GM21737 (cell line): ENCODE data around the gene PFN3.
"Not testable (repeated sequence)": the region's sequence is repeated elsewhere in the genome, so short reads cannot be mapped to it uniquely, and the experiment has no call there.

Source experiments
- ATAC-seq: cut with Tn5 transposase; IDR thresholded peaks from one replicate; pipeline ENCODE4 v1.9.1; 2021; ENCODE audit warnings: mild to moderate bottlenecking, moderate library complexity; ENCODE audit not compliant: unreplicated experiment

The PFN3 gene

GRCh38 chr5:177425801-177426565 is 25.5 kb upstream of the PFN3 start:
- ATAC-seq, result peak; percentile 72

- no peak for ATAC-seq
These were observed 24.8 kb upstream of the PFN3 start for GRCh38 chr5:177425196-177425800.

- no peak for ATAC-seq
These were observed 23.2 kb upstream of the PFN3 start for GRCh38 chr5:177423671-177424070.

GRCh38 chr5:177421062-177421798 is 20.8 kb upstream of the PFN3 start:
- ATAC-seq, result no peak

- ATAC-seq, result not testable (repeated sequence)
These were observed 20.0 kb upstream of the PFN3 start for GRCh38 chr5:177420472-177420871.

- no peak for ATAC-seq
These were observed 18.6 kb upstream of the PFN3 start for GRCh38 chr5:177419046-177419445.

- ATAC-seq, result not testable (repeated sequence)
These were observed 16.6 kb upstream of the PFN3 start for GRCh38 chr5:177417081-177417480.

- ATAC-seq, result no peak
These were observed 14.0 kb upstream of the PFN3 start for GRCh38 chr5:177414481-177414880.

GRCh38 chr5:177412603-177413233 is 12.3 kb upstream of the PFN3 start:
- ATAC-seq, result peak; percentile 55

GRCh38 chr5:177410575-177410974 is 10.1 kb upstream of the PFN3 start:
- no peak for ATAC-seq

GRCh38 chr5:177409043-177409801 is 8.8 kb upstream of the PFN3 start, which contains the start of gene F12:
TSS of gene F12 (minus strand) at chr5:177409564. CDS start at chr5:177409527, 37 bp downstream.
- ATAC-seq, result no peak

GRCh38 chr5:177405805-177406204 is 5.3 kb upstream of the PFN3 start:
- ATAC-seq, result no peak

GRCh38 chr5:177405312-177405711 is 4.9 kb upstream of the PFN3 start:
- ATAC-seq, result no peak

- ATAC-seq, result no peak
These were observed 4.2 kb upstream of the PFN3 start for GRCh38 chr5:177404641-177405179.

GRCh38 chr5:177403792-177404640 is 3.6 kb upstream of the PFN3 start:
- ATAC-seq, result peak; percentile 70

- ATAC-seq, result peak; percentile 9
These were observed 2.8 kb upstream of the PFN3 start for GRCh38 chr5:177403102-177403791.

- ATAC-seq, result no peak
These were observed 2.0 kb upstream of the PFN3 start for GRCh38 chr5:177402271-177403043.

GRCh38 chr5:177397875-177398390 is 2.5 kb downstream of the PFN3 start:
- ATAC-seq, result no peak
